Measurements from ENCODE around the gene GARNL3.

- TF ChIP-seq CTCF (IDR thresholded peaks at IDR 0.05) (no peak), EZH2 (IDR thresholded peaks at IDR 0.05; ENCODE audit: borderline replicate concordance, insufficient read depth, low read depth, low read length, poor library complexity, severe bottlenecking) (no peak)
These were observed 36.4 kb downstream of the GARNL3 start for GRCh38 chr9:127300886-127301447.
